Measurements from ENCODE around the gene MOGAT2.

Gene MOGAT2

DNA sequence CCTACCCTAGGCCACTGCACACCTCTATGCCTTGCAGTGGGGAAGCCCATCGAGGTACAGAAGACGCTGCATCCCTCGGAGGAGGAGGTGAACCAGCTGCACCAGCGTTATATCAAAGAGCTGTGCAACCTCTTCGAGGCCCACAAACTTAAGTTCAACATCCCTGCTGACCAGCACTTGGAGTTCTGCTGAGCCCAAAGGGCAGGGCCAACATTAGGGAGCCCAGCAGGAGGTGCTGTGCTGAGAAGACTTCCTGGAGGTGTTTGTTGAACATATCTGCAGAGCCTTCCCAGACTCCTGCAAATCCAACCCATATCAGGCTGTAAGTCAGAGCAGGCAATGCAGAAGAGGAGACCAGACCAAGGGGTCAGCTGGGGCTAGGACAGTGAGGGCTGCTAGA is 13.5 kb downstream of the MOGAT2 start:
- TF ChIP-seq POLR2AphosphoS5 (IDR thresholded peaks at IDR 0.05; ENCODE audit: low read depth, low read length) (no peak), TAF1 (IDR thresholded peaks at IDR 0.05; ENCODE audit: borderline replicate concordance, insufficient read depth, low read length) (no peak), FOXP2 (optimal IDR thresholded peaks at IDR 0.05; ENCODE audit: borderline replicate concordance, extremely low read depth, extremely low read length, insufficient read depth) (no peak)

DNA sequence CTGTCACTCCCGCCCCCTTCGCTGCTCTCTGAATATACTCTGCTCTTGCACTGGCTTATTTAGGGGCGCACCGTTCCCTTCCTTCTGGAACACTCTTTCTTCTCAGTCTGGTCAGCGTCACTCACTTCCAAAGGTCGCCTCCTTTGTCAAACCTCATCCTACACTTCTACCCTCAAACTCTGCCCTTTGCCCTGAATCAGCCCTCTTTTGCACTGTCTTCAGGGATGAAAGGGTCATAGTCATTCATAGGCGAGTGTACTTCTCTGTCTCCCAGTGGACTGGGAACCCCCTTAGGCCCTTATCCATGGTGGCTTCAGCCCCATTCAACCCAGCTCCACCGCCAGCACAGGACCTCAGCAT is 15.4 kb downstream of the MOGAT2 start:
- peak in 1 of 2 experiments; percentile 42; a peak in 1 of 4 replicates for TF ChIP-seq REST (IDR thresholded peaks at IDR 0.05; ENCODE audit: insufficient read depth in 1 of 2, low read depth in 2 of 2, low read length in 2 of 2)
- no peak for TF ChIP-seq SIN3A (IDR thresholded peaks at IDR 0.05; ENCODE audit: borderline replicate concordance, insufficient read depth, low read length)
- no peak for TF ChIP-seq TAF1 (IDR thresholded peaks at IDR 0.05; ENCODE audit: borderline replicate concordance, insufficient read depth, low read length)
- no peak for TF ChIP-seq POLR2AphosphoS5 (IDR thresholded peaks at IDR 0.05; ENCODE audit: low read depth, low read length)

- TF ChIP-seq FOXP2 (optimal IDR thresholded peaks at IDR 0.05; ENCODE audit: borderline replicate concordance, extremely low read depth, extremely low read length, insufficient read depth) (no peak), SIN3A (IDR thresholded peaks at IDR 0.05; ENCODE audit: borderline replicate concordance, insufficient read depth, low read length) (no peak), REST (IDR thresholded peaks at IDR 0.05; ENCODE audit: insufficient read depth in 1 of 2, low read depth in 2 of 2, low read length in 2 of 2) (no peak), TAF1 (IDR thresholded peaks at IDR 0.05; ENCODE audit: borderline replicate concordance, insufficient read depth, low read length) (no peak), POLR2AphosphoS5 (IDR thresholded peaks at IDR 0.05; ENCODE audit: low read depth, low read length) (no peak)
These were observed 15.9 kb downstream of the MOGAT2 start for GRCh38 chr11:75733431-75734107.

GRCh38 chr11:75734491-75735180 is 17.0 kb downstream of the MOGAT2 start:
- no peak for TF ChIP-seq TAF1 (IDR thresholded peaks at IDR 0.05; ENCODE audit: borderline replicate concordance, insufficient read depth, low read length)
- TF ChIP-seq REST (IDR thresholded peaks at IDR 0.05; ENCODE audit: insufficient read depth in 1 of 2, low read depth in 2 of 2, low read length in 2 of 2), result no peak
- TF ChIP-seq POLR2AphosphoS5 (IDR thresholded peaks at IDR 0.05; ENCODE audit: low read depth, low read length), result no peak
- no peak for TF ChIP-seq SIN3A (IDR thresholded peaks at IDR 0.05; ENCODE audit: borderline replicate concordance, insufficient read depth, low read length)
- no peak for TF ChIP-seq FOXP2 (optimal IDR thresholded peaks at IDR 0.05; ENCODE audit: borderline replicate concordance, extremely low read depth, extremely low read length, insufficient read depth)

GRCh38 chr11:75735181-75735845 is 17.7 kb downstream of the MOGAT2 start:
- TF ChIP-seq TAF1 (IDR thresholded peaks at IDR 0.05; ENCODE audit: borderline replicate concordance, insufficient read depth, low read length) (no peak), SIN3A (IDR thresholded peaks at IDR 0.05; ENCODE audit: borderline replicate concordance, insufficient read depth, low read length) (no peak), FOXP2 (optimal IDR thresholded peaks at IDR 0.05; ENCODE audit: borderline replicate concordance, extremely low read depth, extremely low read length, insufficient read depth) (no peak), REST (IDR thresholded peaks at IDR 0.05; ENCODE audit: insufficient read depth in 1 of 2, low read depth in 2 of 2, low read length in 2 of 2) (no peak), POLR2AphosphoS5 (IDR thresholded peaks at IDR 0.05; ENCODE audit: low read depth, low read length) (no peak)

Measured in PFSK-1 (cell line).